ENCODE data around the gene SPRN.

Gene SPRN

DNA sequence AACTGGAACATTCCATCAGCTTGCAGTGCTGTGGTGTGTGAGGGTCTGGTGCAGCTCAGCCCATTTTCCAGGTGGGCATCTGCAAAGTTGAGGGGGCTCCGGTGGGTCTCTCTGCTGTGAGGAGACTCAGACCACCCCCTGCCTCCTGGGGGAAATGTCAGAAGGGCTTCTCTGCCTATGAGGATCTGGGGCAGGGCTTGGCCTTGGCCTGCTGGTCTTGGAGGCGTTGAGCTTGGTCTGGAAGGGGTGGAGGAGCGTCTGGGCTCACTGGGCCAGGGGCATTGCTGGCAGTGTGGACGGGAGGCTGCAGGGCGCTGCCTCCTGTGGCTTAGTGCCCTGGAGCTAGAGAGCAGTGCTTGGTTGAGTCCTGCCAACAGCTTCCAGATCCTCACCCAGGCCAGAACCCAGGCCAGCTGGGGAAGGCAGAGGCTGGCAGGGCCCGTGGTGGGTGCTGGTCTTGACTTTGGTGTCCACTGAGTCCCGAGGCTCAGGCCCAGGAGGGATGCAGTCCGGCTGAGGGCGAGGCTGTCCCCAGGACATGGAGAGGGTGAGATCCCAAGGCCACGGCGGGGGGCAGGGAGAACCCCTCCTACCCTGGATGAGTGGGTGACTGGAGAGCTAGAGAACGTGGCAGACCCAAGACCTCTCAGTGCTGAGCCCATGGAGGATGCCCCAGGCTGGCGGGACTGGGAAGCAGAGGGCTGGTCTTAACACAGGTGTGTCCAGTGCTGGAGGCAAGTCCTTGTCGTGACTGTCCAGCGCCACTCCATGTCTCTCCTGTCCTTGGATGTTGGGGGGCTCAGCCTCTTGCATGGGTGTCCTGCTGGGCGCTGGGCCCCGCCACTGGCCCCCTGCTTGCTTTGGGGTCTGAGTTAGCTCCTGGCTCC is 2.8 kb downstream of the SPRN start:
- Histone ChIP-seq H3K4me3 (replicated peaks; ENCODE audit: insufficient read depth, low read length) (no peak overlapping the region), H3K27ac (replicated peaks) (no peak overlapping the region), H3K27me3 (ENCODE audit: insufficient read depth, poor library complexity, severe bottlenecking) (peaks cover 10% of the 10 kb centered on the region)
- no peak for DNase-seq (ENCODE audit: low read depth in 1 of 2, low spot score in 1 of 2)
- TF ChIP-seq, protein P1, sequence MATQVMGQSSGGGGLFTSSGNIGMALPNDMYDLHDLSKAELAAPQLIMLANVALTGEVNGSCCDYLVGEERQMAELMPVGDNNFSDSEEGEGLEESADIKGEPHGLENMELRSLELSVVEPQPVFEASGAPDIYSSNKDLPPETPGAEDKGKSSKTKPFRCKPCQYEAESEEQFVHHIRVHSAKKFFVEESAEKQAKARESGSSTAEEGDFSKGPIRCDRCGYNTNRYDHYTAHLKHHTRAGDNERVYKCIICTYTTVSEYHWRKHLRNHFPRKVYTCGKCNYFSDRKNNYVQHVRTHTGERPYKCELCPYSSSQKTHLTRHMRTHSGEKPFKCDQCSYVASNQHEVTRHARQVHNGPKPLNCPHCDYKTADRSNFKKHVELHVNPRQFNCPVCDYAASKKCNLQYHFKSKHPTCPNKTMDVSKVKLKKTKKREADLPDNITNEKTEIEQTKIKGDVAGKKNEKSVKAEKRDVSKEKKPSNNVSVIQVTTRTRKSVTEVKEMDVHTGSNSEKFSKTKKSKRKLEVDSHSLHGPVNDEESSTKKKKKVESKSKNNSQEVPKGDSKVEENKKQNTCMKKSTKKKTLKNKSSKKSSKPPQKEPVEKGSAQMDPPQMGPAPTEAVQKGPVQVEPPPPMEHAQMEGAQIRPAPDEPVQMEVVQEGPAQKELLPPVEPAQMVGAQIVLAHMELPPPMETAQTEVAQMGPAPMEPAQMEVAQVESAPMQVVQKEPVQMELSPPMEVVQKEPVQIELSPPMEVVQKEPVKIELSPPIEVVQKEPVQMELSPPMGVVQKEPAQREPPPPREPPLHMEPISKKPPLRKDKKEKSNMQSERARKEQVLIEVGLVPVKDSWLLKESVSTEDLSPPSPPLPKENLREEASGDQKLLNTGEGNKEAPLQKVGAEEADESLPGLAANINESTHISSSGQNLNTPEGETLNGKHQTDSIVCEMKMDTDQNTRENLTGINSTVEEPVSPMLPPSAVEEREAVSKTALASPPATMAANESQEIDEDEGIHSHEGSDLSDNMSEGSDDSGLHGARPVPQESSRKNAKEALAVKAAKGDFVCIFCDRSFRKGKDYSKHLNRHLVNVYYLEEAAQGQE (IDR thresholded peaks at IDR 0.05; ENCODE audit: insufficient replicate concordance, low read depth): no peak
- TF ChIP-seq CTCF (IDR thresholded peaks at IDR 0.05; ENCODE audit: insufficient read depth, low read length): no peak
- no peak for TF ChIP-seq GABPA (IDR thresholded peaks at IDR 0.05; ENCODE audit: low read depth)
- no peak for TF ChIP-seq POLR2AphosphoS5 (IDR thresholded peaks at IDR 0.05; ENCODE audit: low read depth)
- no peak for TF ChIP-seq SPI1 (IDR thresholded peaks at IDR 0.05; ENCODE audit: borderline replicate concordance, low read depth)

GRCh38 chr10:133420579-133420978 is 3.8 kb downstream of the SPRN start:
- DNase-seq (ENCODE audit: low read depth in 1 of 2, low spot score in 1 of 2): no peak
- peaks cover 10% of the 10 kb centered on the region for H3K27me3 ChIP-seq (ENCODE audit: insufficient read depth, poor library complexity, severe bottlenecking)
- TF ChIP-seq, protein P1 (IDR thresholded peaks at IDR 0.05; ENCODE audit: insufficient replicate concordance, low read depth): no peak
- no peak for TF ChIP-seq SPI1 (IDR thresholded peaks at IDR 0.05; ENCODE audit: borderline replicate concordance, low read depth)
- no peak overlapping the region for H3K4me3 ChIP-seq (replicated peaks; ENCODE audit: insufficient read depth, low read length)
- no peak overlapping the region for H3K27ac ChIP-seq (replicated peaks)

- TF ChIP-seq POLR2AphosphoS5 (IDR thresholded peaks at IDR 0.05; ENCODE audit: low read depth): no peak
- no peak for TF ChIP-seq CTCF (IDR thresholded peaks at IDR 0.05; ENCODE audit: insufficient read depth, low read length)
- DNase-seq (ENCODE audit: low read depth in 1 of 2, low spot score in 1 of 2): no peak
These were observed 4.4 kb downstream of the SPRN start for GRCh38 chr10:133420028-133420427.

GRCh38 chr10:133419211-133419950 is 5.0 kb downstream of the SPRN start:
- TF ChIP-seq POLR2AphosphoS5 (IDR thresholded peaks at IDR 0.05; ENCODE audit: low read depth) (no peak), GABPA (IDR thresholded peaks at IDR 0.05; ENCODE audit: low read depth) (no peak), CTCF (IDR thresholded peaks at IDR 0.05; ENCODE audit: insufficient read depth, low read length) (no peak), SPI1 (IDR thresholded peaks at IDR 0.05; ENCODE audit: borderline replicate concordance, low read depth) (no peak)
- TF ChIP-seq, protein P1 (IDR thresholded peaks at IDR 0.05; ENCODE audit: insufficient replicate concordance, low read depth): no peak
- no peak for DNase-seq (ENCODE audit: low read depth in 1 of 2, low spot score in 1 of 2)
- H3K27me3 ChIP-seq (ENCODE audit: insufficient read depth, poor library complexity, severe bottlenecking): peaks cover 10% of the 10 kb centered on the region
- H3K27ac ChIP-seq (replicated peaks): no peak overlapping the region
- no peak overlapping the region for H3K4me3 ChIP-seq (replicated peaks; ENCODE audit: insufficient read depth, low read length)

More at GRCh38 chr10:133420028-133420427, 4.4 kb downstream of the SPRN start:
- Histone ChIP-seq H3K27ac (replicated peaks) (no peak overlapping the region), H3K4me3 (replicated peaks; ENCODE audit: insufficient read depth, low read length) (no peak overlapping the region), H3K27me3 (ENCODE audit: insufficient read depth, poor library complexity, severe bottlenecking) (peaks cover 10% of the 10 kb centered on the region)
